ENCODE results near the gene ZBTB44. TPM values are rescaled to one million over a fixed set of nuclear protein-coding genes. Genes with fewer than 3 reads are reported as not detected.

ZBTB44 gene
- total RNA-seq, 5 donors from 2014 or later (not counting 1 experiment from before 2014, with no cell fraction given), result 48.4 to 68.1 (median 65.2) TPM

GRCh38 chr11:130202818-130203689 lies 111.7 kb downstream of the ZBTB44 start:
- Histone ChIP-seq H3K36me3 (ENCODE audit: control insufficient read depth in 2 of 2, extremely low read depth in 1 of 2, insufficient read depth in 1 of 2, low read length in 1 of 2) (no peaks in the 10 kb centered on the region), H3K27ac (ENCODE audit: low read length) (no peak overlapping the region), H3K4me3 (ENCODE audit: control insufficient read depth in 1 of 2, extremely low read depth in 1 of 2, low read length in 1 of 2) (no peak overlapping the region), H3K4me1 (ENCODE audit: control insufficient read depth in 1 of 2, extremely low read depth in 1 of 2, insufficient read depth in 2 of 2, low read length in 2 of 2) (no peaks in the 10 kb centered on the region), H3K27me3 (replicated peaks in 1 of 2; ENCODE audit: control insufficient read depth in 2 of 2, extremely low read depth in 1 of 2, insufficient read depth in 2 of 2, low read length in 1 of 2) (peaks cover 0 to 8% of the 10 kb centered on the region in 2 experiments), H3K9me3 (no peaks in the 10 kb centered on the region)
- DNase-seq (no peak), ATAC-seq (replicated peaks in 1 of 4) (no peak)
- no peaks in the 10 kb centered on the region for H3K9me3 Mint-ChIP-seq
- no peaks in the 10 kb centered on the region for H3K27me3 Mint-ChIP-seq
- 70% methylated on average over 20 of the region's 25 CpGs for WGBS (ENCODE audit: insufficient coverage)
- no peaks in the 10 kb centered on the region for H3K4me1 Mint-ChIP-seq
- H3K27ac Mint-ChIP-seq, result no peak overlapping the region
- CTCF ChIA-PET, result interaction anchor here in 1 of 2 donors (0.6 kb wide), 1 partner anchor 10 kb away, joined by 3 read pairs; no protein-coding TSS in a partner anchor
- H3K36me3 Mint-ChIP-seq, result no peaks in the 10 kb centered on the region
- POLR2A ChIA-PET, result no interaction called here
- H3K4me3 Mint-ChIP-seq, result no peak overlapping the region

DNA sequence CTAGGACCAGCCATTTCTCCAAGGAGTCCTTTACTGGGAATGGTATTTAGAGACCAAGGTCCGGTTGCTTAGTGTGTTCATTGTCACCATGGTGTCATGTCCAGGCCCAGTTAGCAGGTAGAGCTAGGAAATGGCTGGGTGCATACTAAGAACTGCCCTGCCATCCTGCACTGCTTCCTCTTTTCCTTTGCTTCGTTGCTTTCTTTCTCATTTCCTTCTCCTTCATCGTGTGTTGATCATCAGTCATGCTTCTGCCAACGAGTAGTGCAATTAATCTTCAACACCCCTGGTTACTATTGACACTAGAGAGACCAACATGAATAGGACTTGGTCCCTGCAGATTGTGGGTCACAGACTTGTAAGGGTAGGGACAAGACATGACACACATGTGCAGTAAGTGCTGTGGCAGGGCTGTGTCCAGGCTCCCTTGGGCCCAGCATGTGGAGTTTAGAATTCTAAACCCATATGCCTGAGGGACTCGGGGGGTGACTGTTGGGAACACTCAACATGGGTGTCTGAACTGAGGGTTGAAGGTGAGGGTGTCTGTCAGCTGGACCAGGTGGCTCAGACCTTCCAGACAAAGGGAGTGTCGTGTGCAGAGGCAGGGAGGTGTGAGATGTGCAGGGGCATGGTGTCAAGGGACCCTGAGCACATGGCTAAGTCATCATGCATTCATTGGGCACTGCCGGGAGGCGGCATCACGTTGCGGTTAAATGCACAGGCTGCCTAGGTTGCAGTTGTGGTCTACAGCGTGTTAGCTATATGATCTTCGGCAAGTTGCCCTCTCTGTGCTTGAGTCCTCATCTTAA lies 112.5 kb downstream of the ZBTB44 start:
- ChIA-PET CTCF (no interaction called here), POLR2A (no interaction called here)
- H3K9me3 ChIP-seq, result no peaks in the 10 kb centered on the region
- peaks cover 0 to 8% of the 10 kb centered on the region in 2 experiments for H3K27me3 ChIP-seq (replicated peaks in 1 of 2; ENCODE audit: control insufficient read depth in 2 of 2, extremely low read depth in 1 of 2, insufficient read depth in 2 of 2, low read length in 1 of 2)
- no peak overlapping the region for H3K4me3 ChIP-seq (ENCODE audit: control insufficient read depth in 1 of 2, extremely low read depth in 1 of 2, low read length in 1 of 2)
- no peaks in the 10 kb centered on the region for H3K4me1 Mint-ChIP-seq
- no peaks in the 10 kb centered on the region for H3K36me3 ChIP-seq (ENCODE audit: control insufficient read depth in 2 of 2, extremely low read depth in 1 of 2, insufficient read depth in 1 of 2, low read length in 1 of 2)
- no peaks in the 10 kb centered on the region for H3K4me1 ChIP-seq (ENCODE audit: control insufficient read depth in 1 of 2, extremely low read depth in 1 of 2, insufficient read depth in 2 of 2, low read length in 2 of 2)
- H3K36me3 Mint-ChIP-seq, result no peaks in the 10 kb centered on the region
- no peaks in the 10 kb centered on the region for H3K9me3 Mint-ChIP-seq
- ATAC-seq (replicated peaks in 1 of 4) (no peak), DNase-seq (no peak)
- H3K4me3 Mint-ChIP-seq, result no peak overlapping the region
- WGBS (ENCODE audit: insufficient coverage), result 81% methylated on average over 8 of the region's 12 CpGs
- H3K27ac Mint-ChIP-seq, result no peak overlapping the region
- H3K27me3 Mint-ChIP-seq, result no peaks in the 10 kb centered on the region
- no peak overlapping the region for H3K27ac ChIP-seq (ENCODE audit: low read length)

GRCh38 chr11:130201026-130201425 lies 113.7 kb downstream of the ZBTB44 start:
- H3K27ac Mint-ChIP-seq, result no peak overlapping the region
- H3K27ac ChIP-seq (ENCODE audit: low read length), result no peak overlapping the region
- no peaks in the 10 kb centered on the region for H3K9me3 ChIP-seq
- H3K27me3 ChIP-seq (replicated peaks in 1 of 2; ENCODE audit: control insufficient read depth in 2 of 2, extremely low read depth in 1 of 2, insufficient read depth in 2 of 2, low read length in 1 of 2), result peaks cover 0 to 8% of the 10 kb centered on the region in 2 experiments
- no peak overlapping the region for H3K4me3 Mint-ChIP-seq
- CTCF ChIA-PET, result no interaction called here
- 86% methylated on average over 4 of the region's 7 CpGs for whole genome bisulfite sequencing (ENCODE audit: insufficient coverage)
- DNase-seq (no peak), ATAC-seq (replicated peaks in 1 of 4) (no peak)
- no peak overlapping the region for H3K4me3 ChIP-seq (ENCODE audit: control insufficient read depth in 1 of 2, extremely low read depth in 1 of 2, low read length in 1 of 2)
- H3K4me1 ChIP-seq (ENCODE audit: control insufficient read depth in 1 of 2, extremely low read depth in 1 of 2, insufficient read depth in 2 of 2, low read length in 2 of 2), result no peaks in the 10 kb centered on the region
- H3K9me3 Mint-ChIP-seq, result no peaks in the 10 kb centered on the region
- no peaks in the 10 kb centered on the region for H3K4me1 Mint-ChIP-seq
- H3K36me3 Mint-ChIP-seq, result no peaks in the 10 kb centered on the region
- H3K36me3 ChIP-seq (ENCODE audit: control insufficient read depth in 2 of 2, extremely low read depth in 1 of 2, insufficient read depth in 1 of 2, low read length in 1 of 2), result no peaks in the 10 kb centered on the region
- POLR2A ChIA-PET, result no interaction called here
- H3K27me3 Mint-ChIP-seq, result no peaks in the 10 kb centered on the region

- H3K4me3 Mint-ChIP-seq, result no peak overlapping the region
- no peak overlapping the region for H3K27ac Mint-ChIP-seq
- Histone ChIP-seq H3K27ac (ENCODE audit: low read length) (no peak overlapping the region), H3K4me3 (ENCODE audit: control insufficient read depth in 1 of 2, extremely low read depth in 1 of 2, low read length in 1 of 2) (no peak overlapping the region), H3K4me1 (ENCODE audit: control insufficient read depth in 1 of 2, extremely low read depth in 1 of 2, insufficient read depth in 2 of 2, low read length in 2 of 2) (no peaks in the 10 kb centered on the region), H3K36me3 (ENCODE audit: control insufficient read depth in 2 of 2, extremely low read depth in 1 of 2, insufficient read depth in 1 of 2, low read length in 1 of 2) (no peaks in the 10 kb centered on the region), H3K9me3 (no peaks in the 10 kb centered on the region), H3K27me3 (replicated peaks in 1 of 2; ENCODE audit: control insufficient read depth in 2 of 2, extremely low read depth in 1 of 2, insufficient read depth in 2 of 2, low read length in 1 of 2) (peaks cover 0 to 8% of the 10 kb centered on the region in 2 experiments)
- no peaks in the 10 kb centered on the region for H3K4me1 Mint-ChIP-seq
- no peaks in the 10 kb centered on the region for H3K36me3 Mint-ChIP-seq
- no peaks in the 10 kb centered on the region for H3K9me3 Mint-ChIP-seq
- H3K27me3 Mint-ChIP-seq, result no peaks in the 10 kb centered on the region
- no peak for ATAC-seq (replicated peaks in 1 of 4)
- ChIA-PET POLR2A (no interaction called here), CTCF (no interaction called here)
- WGBS (ENCODE audit: insufficient coverage), result 70% methylated on average over 9 of the region's 12 CpGs
- no peak for DNase-seq
These were observed 114.9 kb downstream of the ZBTB44 start for GRCh38 chr11:130199792-130200191.

GRCh38 chr11:130198964-130199363 lies 115.8 kb downstream of the ZBTB44 start:
- Histone ChIP-seq H3K9me3 (no peaks in the 10 kb centered on the region), H3K36me3 (ENCODE audit: control insufficient read depth in 2 of 2, extremely low read depth in 1 of 2, insufficient read depth in 1 of 2, low read length in 1 of 2) (no peaks in the 10 kb centered on the region), H3K4me3 (ENCODE audit: control insufficient read depth in 1 of 2, extremely low read depth in 1 of 2, low read length in 1 of 2) (no peak overlapping the region), H3K27ac (ENCODE audit: low read length) (no peak overlapping the region), H3K4me1 (ENCODE audit: control insufficient read depth in 1 of 2, extremely low read depth in 1 of 2, insufficient read depth in 2 of 2, low read length in 2 of 2) (no peaks in the 10 kb centered on the region), H3K27me3 (replicated peaks in 1 of 2; ENCODE audit: control insufficient read depth in 2 of 2, extremely low read depth in 1 of 2, insufficient read depth in 2 of 2, low read length in 1 of 2) (peaks cover 0 to 4% of the 10 kb centered on the region in 2 experiments)
- no peak for ATAC-seq (replicated peaks in 1 of 4)
- Mint-ChIP-seq H3K9me3 (no peaks in the 10 kb centered on the region), H3K4me3 (no peak overlapping the region), H3K36me3 (no peaks in the 10 kb centered on the region), H3K4me1 (no peaks in the 10 kb centered on the region), H3K27me3 (no peaks in the 10 kb centered on the region), H3K27ac (no peak overlapping the region)
- POLR2A ChIA-PET, result no interaction called here
- 94% methylated on average over 14 of the region's 15 CpGs for WGBS (ENCODE audit: insufficient coverage)
- CTCF ChIA-PET, result no interaction called here
- DNase-seq, result no peak

- H3K27me3 ChIP-seq (replicated peaks in 1 of 2; ENCODE audit: control insufficient read depth in 2 of 2, extremely low read depth in 1 of 2, insufficient read depth in 2 of 2, low read length in 1 of 2), result peaks cover 0 to 4% of the 10 kb centered on the region in 2 experiments
- no peak overlapping the region for H3K4me3 Mint-ChIP-seq
- WGBS (ENCODE audit: insufficient coverage), result 91% methylated on average over 22 of the region's 22 CpGs
These were observed 116.4 kb downstream of the ZBTB44 start for GRCh38 chr11:130198292-130198691.

More at GRCh38 chr11:130198292-130198691, 116.4 kb downstream of the ZBTB44 start:
- ATAC-seq (replicated peaks in 1 of 4) (no peak), DNase-seq (no peak)
- no peaks in the 10 kb centered on the region for H3K27me3 Mint-ChIP-seq
- no peaks in the 10 kb centered on the region for H3K9me3 ChIP-seq
- no peaks in the 10 kb centered on the region for H3K9me3 Mint-ChIP-seq
- H3K36me3 Mint-ChIP-seq, result no peaks in the 10 kb centered on the region
- no peak overlapping the region for H3K27ac Mint-ChIP-seq
- H3K4me3 ChIP-seq (ENCODE audit: control insufficient read depth in 1 of 2, extremely low read depth in 1 of 2, low read length in 1 of 2), result no peak overlapping the region
- H3K4me1 ChIP-seq (ENCODE audit: control insufficient read depth in 1 of 2, extremely low read depth in 1 of 2, insufficient read depth in 2 of 2, low read length in 2 of 2), result no peaks in the 10 kb centered on the region
- ChIA-PET POLR2A (no interaction called here), CTCF (no interaction called here)
- no peak overlapping the region for H3K27ac ChIP-seq (ENCODE audit: low read length)
- no peaks in the 10 kb centered on the region for H3K36me3 ChIP-seq (ENCODE audit: control insufficient read depth in 2 of 2, extremely low read depth in 1 of 2, insufficient read depth in 1 of 2, low read length in 1 of 2)
- H3K4me1 Mint-ChIP-seq, result no peaks in the 10 kb centered on the region

All from T-cell (primary cell).